Measurements from ENCODE around the gene MAP3K3. TPM values are rescaled to one million over a fixed set of nuclear protein-coding genes. Genes with fewer than 3 reads are reported as not detected.
A peak's percentile ranks its signal among the peaks of the same experiment; 100 is the strongest.
"Not testable (repeated sequence)": the region's sequence is repeated elsewhere in the genome, so short reads cannot be mapped to it uniquely, and the experiment has no call there.

Gene MAP3K3
- total and polyA plus RNA-seq, 8 donors = 41.3 to 58.3 (median 43.7) TPM

- ATAC-seq (no peak), DNase-seq (no peak)
- H3K4me1 ChIP-seq = peaks cover 0 to 29% of the 10 kb centered on the region in 2 donors
- TF ChIP-seq, protein P1, sequence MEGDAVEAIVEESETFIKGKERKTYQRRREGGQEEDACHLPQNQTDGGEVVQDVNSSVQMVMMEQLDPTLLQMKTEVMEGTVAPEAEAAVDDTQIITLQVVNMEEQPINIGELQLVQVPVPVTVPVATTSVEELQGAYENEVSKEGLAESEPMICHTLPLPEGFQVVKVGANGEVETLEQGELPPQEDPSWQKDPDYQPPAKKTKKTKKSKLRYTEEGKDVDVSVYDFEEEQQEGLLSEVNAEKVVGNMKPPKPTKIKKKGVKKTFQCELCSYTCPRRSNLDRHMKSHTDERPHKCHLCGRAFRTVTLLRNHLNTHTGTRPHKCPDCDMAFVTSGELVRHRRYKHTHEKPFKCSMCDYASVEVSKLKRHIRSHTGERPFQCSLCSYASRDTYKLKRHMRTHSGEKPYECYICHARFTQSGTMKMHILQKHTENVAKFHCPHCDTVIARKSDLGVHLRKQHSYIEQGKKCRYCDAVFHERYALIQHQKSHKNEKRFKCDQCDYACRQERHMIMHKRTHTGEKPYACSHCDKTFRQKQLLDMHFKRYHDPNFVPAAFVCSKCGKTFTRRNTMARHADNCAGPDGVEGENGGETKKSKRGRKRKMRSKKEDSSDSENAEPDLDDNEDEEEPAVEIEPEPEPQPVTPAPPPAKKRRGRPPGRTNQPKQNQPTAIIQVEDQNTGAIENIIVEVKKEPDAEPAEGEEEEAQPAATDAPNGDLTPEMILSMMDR (IDR thresholded peaks at IDR 0.05) = no peak
- H3K27ac ChIP-seq = no peak overlapping the region
- peaks cover 0 to 88% of the 10 kb centered on the region in 2 donors for H3K36me3 ChIP-seq
- intact Hi-C loops (cut with DNase I) = no loop called here
- H3K27me3 ChIP-seq = no peaks in the 10 kb centered on the region
- H3K9me3 ChIP-seq = no peaks in the 10 kb centered on the region
- H3K4me3 ChIP-seq = no peak overlapping the region
These were observed 84.9 kb downstream of the MAP3K3 start for GRCh38 chr17:63707151-63707550.

- ATAC-seq (no peak), DNase-seq (no peak)
- H3K4me3 ChIP-seq = no peak overlapping the region
- peaks cover 0 to 11% of the 10 kb centered on the region in 2 donors for H3K4me1 ChIP-seq
- H3K27ac ChIP-seq = no peak overlapping the region
- intact Hi-C loops (cut with DNase I) = no loop called here
- no peaks in the 10 kb centered on the region for H3K9me3 ChIP-seq
- H3K36me3 ChIP-seq = peaks cover 0 to 92% of the 10 kb centered on the region in 2 donors
- no peaks in the 10 kb centered on the region for H3K27me3 ChIP-seq
- TF ChIP-seq, protein P1 (IDR thresholded peaks at IDR 0.05) = no peak
These were observed 86.9 kb downstream of the MAP3K3 start for GRCh38 chr17:63709110-63709509.

DNA sequence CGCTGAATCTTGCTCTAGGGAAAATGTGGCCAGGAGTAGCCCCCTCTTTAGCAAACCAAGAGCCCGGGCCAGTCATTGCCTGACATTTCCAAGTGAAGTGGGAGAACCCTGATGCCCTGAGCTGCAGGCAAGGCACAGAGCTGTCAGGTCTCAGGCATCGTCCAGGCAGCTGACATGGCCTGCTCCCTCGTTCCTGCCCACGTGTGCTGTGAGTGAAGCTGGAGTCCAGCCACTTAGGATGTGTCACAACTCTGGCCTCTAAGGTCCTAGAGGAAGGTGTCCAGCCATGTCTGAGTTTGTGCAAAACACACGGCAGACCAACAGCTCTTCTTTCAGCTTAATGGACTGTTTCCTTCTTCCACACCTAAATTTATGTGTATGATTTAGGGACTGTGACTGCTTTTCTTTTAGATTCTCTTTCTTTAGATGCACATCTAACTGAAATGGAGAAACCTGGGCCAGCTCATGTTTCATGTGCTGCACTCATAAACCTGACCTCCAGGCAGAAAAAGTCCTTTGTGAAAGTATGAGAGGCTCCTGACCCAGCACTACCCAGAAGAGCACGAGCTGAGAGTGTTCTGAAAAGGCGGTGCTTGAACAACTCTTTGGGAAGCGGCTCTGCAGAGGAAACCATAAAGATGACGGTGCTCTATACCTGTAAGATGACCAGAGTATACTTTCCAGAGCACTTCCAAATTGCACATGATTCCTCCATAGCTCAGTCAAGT lies 92.5 kb downstream of the MAP3K3 start:
- intact Hi-C loops (cut with DNase I) = no loop called here
- H3K27me3 ChIP-seq = no peaks in the 10 kb centered on the region
- DNase-seq (no peak), ATAC-seq (peak; percentile 69)
- no peak overlapping the region for H3K27ac ChIP-seq
- H3K9me3 ChIP-seq = no peaks in the 10 kb centered on the region
- no peak overlapping the region for H3K4me3 ChIP-seq
- TF ChIP-seq, protein P1 (IDR thresholded peaks at IDR 0.05) = no peak
- H3K36me3 ChIP-seq = peaks cover 0 to 65% of the 10 kb centered on the region in 2 donors
- no peaks in the 10 kb centered on the region for H3K4me1 ChIP-seq

DNA sequence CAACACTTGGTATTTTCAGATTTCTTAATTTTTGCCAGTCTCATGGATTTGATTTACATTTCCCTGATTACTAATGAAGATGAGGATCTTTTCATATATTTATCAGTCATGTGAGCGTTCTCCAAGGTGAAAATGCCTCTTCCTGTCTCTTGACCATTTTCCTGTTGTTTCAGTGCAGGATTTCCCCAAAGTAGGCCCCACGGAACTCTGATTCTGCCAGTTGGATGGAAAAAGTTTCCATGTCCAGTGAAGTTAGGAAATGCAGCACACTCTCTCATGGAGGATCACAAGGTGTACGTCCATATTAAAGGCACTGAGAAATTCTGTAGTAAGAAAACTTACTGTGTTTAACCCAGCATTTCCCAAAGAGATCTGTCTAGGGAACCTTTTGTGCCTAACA lies 94.2 kb downstream of the MAP3K3 start:
- Histone ChIP-seq H3K9me3 (no peaks in the 10 kb centered on the region), H3K4me1 (no peaks in the 10 kb centered on the region), H3K4me3 (no peak overlapping the region), H3K36me3 (peaks cover 0 to 51% of the 10 kb centered on the region in 2 donors), H3K27ac (no peak overlapping the region), H3K27me3 (no peaks in the 10 kb centered on the region)
- ATAC-seq = no peak
- intact Hi-C loops (cut with DNase I) = no loop called here
- no peak for DNase-seq
- TF ChIP-seq, protein P1 (IDR thresholded peaks at IDR 0.05) = no peak

GRCh38 chr17:63718988-63719387 lies 96.8 kb downstream of the MAP3K3 start:
- no peak for DNase-seq
- Histone ChIP-seq H3K9me3 (no peaks in the 10 kb centered on the region), H3K4me3 (no peak overlapping the region), H3K27me3 (no peaks in the 10 kb centered on the region), H3K27ac (no peak overlapping the region), H3K4me1 (no peaks in the 10 kb centered on the region), H3K36me3 (peaks cover 0 to 26% of the 10 kb centered on the region in 2 donors)
- TF ChIP-seq, protein P1 (IDR thresholded peaks at IDR 0.05) = no peak
- ATAC-seq = no peak
- intact Hi-C loops (cut with DNase I) = no loop called here

GRCh38 chr17:63720194-63720593 lies 98.0 kb downstream of the MAP3K3 start:
- H3K4me3 ChIP-seq; DNase-seq; H3K4me1 ChIP-seq; ATAC-seq; H3K9me3 ChIP-seq; intact Hi-C loops (cut with DNase I); H3K27ac ChIP-seq; H3K27me3 ChIP-seq: not testable (repeated sequence)
- H3K36me3 ChIP-seq = peaks cover 0 to 35% of the 10 kb centered on the region in 2 donors

Measured in left lung (tissue), 10 donors.